Activated naive CD8-positive, alpha-beta T cell treated with anti-CD3 and anti-CD28 coated beads, Interleukin-2, amount 50 U/mL, for 16 hours (primary cell): Measurements from ENCODE around the gene ZNF654.
A peak's percentile ranks its signal among the peaks of the same experiment; 100 is the strongest.
"Not testable (repeated sequence)": the region's sequence is repeated elsewhere in the genome, so short reads cannot be mapped to it uniquely, and the experiment has no call there.

Source experiments
- DNase-seq: peaks from one replicate; pipeline ENCODE4 v3.0.0-alpha.2; 2020; ENCODE audit warnings: low read depth, low spot score

ZNF654 gene

DNA sequence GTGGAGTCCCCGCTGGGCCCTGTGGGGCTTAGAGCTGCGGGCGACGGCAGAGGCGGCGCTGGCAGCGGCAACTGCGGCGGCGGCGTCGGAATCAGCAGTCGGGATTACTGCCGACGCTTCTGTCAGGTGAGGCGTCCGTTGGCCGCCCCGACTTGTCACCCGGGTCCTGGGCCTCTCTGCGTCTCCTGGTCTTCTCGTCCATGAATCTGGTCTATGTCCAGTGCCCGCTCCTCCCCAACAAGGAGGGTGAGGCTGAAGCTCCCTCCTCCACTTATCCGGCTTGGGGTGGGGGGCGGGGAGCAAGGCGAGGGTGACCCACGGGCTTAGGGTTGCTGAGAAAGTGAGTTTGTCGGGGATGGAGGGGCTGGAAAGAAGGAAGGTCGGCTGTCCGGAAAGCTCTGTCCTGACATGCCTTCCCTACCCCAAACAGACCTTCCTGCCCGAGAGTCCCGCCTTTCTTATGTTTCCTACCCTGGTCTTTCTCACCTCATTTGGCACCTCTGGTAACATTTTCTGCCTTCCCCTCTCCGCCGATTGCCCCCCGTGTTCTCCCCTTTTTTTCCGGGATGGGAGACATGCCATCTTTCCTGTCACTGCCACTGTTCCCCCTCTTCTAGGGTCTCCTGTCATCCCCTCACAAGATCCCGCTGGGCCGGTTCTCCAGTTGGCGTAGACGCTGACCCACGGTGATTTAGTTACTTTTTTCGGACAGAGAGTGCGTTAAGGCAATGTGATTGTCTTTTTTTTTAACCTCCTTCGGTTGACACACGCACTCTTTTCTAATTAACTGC, 520 bp downstream of the ZNF654 start:
- no peak for DNase-seq

DNA sequence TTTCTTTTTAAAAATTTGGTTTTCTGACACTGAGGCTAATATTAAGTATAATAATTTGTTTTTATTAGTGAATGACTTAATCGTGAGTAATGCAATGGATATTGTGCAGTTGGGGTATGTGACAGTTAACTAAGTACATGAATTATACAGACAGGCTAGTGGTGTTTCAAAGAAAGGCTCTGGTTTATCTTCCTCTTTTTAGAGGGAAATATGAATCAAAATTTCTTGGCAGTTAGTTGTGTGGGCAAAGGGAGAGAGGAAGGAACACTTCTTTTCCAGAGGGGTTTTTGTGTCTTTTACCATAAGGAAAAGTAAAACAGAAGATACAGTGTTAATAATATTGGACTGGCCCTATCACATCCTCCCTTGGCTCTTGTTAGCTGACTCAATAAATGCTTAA, 2.7 kb downstream of the ZNF654 start:
- DNase-seq = no peak

DNA sequence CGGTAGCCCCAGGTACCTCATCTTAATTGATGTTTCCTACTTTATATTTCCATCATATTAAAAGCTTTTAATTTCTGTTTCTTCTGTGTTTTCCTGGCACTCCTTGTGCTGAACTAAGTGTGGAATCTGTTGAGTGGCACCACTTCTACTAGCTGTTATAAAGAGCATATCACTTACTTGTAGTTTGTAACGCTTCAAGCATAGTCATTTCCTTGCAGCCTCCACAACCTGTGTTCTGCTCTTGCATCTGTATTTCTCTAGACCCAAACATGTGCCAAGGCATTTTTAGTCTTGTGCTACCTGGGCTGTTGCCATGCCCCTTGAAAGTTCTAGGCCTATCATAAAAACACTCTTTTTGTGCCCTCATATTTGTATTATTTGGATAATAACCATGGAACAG, 16.0 kb downstream of the ZNF654 start:
- DNase-seq = no peak

DNA sequence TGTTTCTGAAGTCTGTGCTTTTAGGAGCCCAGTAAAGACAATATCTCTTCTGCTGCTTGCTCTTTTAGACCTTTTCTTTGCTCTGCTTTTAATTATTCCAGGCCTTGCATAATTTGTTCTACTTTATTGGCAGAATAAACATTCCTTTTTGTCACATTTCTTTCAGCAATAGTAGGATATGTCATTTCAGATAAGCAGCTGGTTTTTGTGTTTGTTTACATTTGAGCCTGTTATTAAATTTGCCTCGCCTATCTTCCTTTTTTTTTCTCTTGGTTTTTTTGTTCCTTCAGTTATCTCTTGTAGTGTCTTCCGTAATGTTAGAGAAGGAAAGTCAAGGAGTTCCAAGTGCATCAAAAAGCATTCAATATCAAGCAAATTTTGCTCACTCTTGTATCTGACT, 16.4 kb downstream of the ZNF654 start:
- no peak for DNase-seq

DNA sequence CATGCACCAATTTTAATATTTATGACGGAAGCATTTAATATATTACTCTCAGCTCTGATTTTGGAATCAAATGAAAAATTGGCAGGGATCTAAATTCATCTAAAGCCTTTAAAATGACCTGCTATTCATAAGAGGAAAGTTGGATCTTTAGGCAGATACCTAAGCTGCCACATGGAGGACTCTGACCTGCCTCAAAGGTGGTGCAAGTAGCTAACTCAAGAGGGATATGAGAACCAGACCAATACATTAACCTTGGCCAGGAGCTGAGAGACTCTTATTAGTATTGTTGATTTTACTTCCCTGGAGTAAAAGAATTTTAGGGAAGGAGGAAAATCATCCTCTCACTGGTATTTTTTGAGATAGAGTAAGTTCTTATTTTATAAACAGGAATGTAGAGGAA, 17.7 kb downstream of the ZNF654 start:
- DNase-seq = no peak

DNA sequence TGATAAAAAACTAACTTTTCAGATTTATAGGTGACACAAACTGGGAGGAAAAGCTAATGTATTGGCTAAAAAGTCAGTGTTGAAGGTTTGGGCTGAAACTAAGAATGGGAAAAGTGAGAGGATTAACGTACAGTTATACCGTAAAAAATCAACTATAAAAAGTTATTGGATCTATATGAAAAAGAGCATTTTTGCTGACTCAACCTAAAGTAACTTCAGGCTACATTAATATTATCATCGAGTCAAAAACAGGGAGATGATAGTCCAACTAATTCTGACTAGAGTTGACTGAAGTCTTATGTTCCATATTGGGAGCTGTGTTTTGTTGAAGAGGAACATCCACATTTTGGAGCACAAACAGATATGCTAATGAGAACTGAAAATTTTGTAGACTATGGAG, 19.9 kb downstream of the ZNF654 start:
- DNase-seq = no peak

DNA sequence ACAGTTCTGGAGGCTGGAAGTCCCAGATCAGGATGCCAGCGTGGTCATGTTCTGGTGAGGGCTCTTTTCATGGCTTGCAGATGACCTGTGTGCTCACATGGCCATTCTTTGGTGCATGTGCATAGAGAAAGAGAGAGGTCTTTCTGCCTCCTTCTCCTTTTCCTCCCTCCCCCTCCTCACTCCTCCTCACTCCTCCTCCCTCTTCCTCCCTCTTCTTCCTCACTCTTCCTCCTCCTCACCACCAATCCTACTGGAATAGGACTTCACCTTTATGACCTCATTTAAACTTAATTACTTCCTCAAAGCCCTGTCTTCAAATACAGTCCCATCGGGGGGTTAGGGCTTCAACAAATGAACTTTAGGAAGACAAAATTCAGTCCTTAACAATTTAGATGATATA, 23.8 kb downstream of the ZNF654 start:
- DNase-seq = no peak

DNA sequence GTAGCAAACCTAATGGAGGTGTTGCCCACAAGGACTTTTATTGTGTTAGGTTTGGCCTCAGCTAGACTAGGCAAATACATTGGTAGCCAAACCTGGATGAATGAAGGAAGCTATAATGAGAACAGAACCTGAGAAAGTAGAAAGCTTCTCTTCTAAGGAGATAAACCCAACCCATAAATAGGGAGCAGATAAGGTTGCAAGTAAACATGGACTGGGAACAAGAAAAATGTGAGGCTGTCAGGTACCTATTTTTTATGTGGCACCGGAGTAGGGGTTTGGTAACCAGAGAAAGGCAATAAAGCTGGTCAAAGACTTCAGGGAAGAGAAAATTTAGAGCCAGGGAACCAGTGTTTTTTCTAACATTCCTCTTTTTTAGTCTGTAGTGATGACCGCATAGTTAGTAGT, 25.0 kb downstream of the ZNF654 start:
- no peak for DNase-seq

DNA sequence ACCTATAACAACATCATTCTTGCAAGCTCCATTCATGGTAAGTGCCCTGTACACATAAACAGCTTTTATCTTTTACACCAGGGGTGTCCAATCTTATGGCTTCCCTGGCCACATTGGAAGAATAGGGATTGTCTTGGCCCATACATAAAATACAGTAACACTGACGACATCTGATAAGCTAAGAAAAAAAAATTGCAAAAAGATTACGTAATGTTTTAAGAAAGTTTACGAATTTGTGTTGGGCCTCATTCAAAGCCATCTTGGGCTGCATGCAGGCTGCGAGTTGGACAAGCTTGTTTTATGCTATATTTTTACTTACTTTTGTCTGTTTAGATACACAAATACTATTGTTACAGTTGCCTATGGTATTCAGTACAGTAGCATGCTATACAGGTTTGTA, 31.6 kb downstream of the ZNF654 start:
- no peak for DNase-seq

DNA sequence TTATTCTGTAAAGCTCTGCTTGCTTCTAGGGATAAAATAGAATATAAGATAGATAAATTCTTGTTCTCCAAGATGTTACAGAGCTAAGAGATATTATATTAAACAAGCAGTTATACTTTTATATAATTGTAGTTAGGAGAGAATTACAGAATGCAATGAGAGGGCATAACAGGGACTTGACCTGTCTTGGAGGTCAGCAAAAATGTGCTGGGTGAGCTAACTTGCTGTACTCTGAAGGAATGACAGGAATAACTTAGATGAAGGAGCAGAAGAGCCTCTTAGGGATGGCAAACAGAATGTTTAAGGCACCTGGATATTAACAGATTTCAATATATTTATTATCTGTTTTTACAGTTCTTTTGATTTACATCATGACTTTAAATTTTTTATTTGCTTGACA, 33.2 kb downstream of the ZNF654 start:
- DNase-seq = no peak

DNA sequence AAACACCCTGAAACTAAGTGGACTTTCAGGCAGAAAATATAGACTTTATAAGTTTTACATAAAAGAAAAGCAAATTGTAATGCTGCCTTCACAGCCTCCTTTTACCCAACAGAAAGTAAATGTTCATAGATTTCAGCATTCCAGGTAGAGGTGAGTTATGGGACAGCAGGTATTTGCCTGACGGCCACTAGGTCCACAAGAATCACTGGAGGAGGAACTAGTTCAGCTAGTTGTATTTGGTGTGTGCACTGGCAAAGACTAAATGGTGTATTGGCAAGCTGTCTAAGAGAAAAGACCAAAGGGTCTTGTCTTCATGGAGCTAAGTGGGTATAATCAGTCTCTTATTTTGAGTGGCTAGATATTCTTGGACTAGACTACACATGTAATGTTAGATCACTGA, 34.2 kb downstream of the ZNF654 start:
- no peak for DNase-seq

DNA sequence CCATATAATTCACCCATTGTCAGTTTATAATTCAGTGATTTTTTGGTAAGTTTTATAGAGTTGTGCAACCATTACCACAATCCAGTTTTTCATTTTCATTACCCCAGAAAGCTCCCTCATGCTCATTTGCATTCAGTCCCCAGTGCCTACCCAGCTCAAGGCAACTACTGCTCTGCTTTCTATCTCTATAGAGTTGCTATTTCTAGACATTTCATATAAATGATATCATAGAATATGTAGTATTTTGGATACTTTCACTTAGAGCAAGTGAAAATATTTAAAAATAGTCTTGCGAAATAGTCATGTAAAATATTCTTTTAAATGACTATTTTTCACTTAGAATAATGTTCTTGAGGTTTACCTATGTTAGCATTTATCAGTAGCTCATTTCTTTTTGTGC, 42.1 kb downstream of the ZNF654 start:
- DNase-seq = no peak

DNA sequence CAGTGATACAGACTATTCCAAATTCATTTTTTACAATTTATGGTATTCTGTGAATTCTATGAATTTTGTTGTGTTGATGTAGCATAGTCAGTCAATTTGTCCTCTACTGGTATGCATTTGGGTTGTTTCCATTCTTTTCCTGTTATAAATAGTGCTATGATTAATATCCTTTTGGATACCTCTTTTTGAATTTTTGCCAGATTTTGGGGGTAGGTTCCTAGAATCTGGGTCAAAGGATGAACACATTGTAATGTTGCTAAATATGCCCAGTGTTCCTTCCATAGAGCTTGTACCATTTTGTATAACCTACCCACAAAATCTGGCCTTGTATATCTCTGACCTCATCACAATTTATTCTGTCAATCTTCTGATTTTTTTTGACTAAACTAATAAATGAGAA, 46.3 kb downstream of the ZNF654 start:
- DNase-seq = no peak

DNA sequence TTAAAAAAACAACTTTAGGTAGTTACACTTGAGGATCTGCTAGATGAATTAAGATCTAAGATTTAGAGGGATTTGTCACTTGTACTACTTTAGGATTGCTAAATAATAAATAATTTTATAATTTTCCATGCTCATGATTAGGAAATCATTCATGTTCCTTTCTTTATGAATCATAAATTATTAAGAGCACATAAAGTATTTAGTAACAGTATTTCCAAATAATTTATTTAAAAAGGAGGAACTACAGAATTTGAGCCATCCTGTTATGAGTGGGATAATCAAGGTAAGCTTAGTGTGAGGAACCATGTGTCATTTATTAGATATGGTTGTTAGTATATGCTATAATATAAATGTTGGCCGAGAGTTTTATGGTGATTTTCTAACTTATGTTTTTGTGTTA, 53.2 kb downstream of the ZNF654 start:
- no peak for DNase-seq

DNA sequence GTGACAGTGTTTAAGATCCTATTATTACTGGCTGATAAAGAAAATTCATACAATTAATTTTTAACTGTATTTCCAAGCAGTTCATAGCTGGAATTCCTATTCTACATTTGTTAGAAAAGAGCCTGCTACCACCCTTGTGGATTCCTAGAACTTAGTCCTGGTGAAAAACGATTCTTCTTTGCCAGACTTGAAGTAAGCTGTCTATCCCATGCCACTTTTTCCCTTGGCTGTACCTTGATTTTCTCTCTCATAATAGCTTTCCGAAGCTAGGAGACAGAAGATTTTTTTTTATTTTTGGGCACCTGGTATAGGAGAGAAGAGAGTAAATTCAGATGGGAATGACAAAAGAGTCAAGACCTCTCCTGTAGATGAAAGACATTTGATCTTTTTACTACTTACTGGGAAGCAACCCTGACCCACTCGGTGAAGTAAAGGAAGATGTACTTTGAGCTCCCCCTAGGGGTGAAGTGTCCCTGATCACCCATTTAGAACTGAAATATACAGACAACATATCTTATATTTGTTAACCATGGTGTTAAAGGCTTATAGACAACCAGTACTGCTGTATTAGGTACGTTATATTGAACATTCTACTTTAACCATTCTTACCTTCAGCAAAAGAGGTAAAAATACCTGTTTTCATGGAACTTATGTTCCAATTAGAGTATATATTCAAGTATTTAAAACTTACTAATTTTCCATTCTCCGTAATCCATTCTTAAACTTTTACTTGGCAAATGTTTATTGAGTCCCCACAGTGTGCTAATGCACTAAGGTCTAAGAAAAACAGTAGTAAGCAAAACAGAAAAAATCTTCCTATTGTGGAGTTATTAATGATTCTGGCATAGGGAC, 54.5 kb downstream of the ZNF654 start:
- peak; percentile 18 for DNase-seq

DNA sequence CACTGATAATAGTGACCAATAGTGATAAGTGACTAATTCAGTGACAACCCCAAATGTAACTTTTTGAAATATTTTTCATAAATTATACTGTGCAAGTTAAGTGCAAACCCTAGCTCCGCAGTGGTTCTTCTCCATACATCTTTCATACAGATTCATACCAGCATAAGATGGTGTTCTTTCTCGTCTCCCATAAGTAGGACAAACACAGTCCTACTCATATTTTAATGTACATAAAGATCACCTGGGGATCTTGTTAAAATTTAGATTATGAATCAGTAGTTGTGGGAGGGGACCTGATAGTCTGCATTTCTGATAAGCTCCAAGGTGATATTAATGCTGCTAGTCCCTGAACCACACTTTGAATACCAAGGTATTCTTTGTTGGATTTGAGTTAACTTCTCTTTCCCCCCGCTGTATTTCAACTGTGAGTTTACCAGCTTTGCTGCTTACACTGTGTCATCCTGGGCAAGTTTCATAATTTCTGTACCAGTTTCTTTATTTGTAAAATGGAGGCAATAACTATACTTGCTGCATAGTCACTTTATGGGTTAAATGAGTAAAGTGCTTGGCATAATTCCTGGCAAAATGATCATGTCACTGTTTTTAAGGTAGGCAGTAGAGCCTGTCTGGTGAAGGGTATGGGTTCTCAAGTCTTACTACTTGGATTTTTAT, 56.0 kb downstream of the ZNF654 start:
- no peak for DNase-seq

DNA sequence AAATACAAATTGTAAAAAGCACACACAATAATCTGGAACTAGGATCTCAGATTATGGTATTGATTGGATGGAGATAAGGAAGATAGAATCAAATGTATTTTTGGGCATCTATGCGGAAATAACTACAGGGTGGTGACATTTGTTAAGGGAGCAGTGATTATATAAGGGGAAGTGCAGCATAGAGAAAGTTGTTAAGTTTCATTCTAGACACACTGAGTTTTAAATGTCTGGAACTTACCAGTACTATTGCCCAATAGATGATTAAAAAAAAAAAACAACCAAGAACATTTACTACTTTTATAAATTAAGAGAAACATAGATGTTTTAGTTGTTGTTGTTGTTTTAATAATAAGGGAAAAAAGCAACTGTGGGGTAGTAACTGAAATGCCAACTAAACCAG, 58.6 kb downstream of the ZNF654 start:
- DNase-seq = no peak

DNA sequence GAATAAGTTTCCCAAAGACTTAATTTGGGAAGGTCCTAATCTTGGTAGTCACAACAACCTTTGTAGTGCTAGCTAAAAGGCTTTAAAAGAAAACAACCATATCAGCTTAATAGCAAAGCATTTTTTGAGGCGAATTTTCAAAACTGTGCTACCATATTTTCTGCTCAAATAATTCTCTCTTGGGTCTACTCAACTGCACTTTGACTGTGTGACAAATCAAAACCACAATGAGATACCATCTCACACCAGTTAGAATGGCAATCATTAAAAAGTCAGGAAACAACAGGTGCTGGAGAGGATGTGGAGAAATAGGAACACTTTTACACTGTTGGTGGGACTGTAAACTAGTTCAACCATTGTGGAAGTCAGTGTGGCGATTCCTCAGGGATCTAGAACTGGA, 59.5 kb downstream of the ZNF654 start:
- DNase-seq = not testable (repeated sequence)

DNA sequence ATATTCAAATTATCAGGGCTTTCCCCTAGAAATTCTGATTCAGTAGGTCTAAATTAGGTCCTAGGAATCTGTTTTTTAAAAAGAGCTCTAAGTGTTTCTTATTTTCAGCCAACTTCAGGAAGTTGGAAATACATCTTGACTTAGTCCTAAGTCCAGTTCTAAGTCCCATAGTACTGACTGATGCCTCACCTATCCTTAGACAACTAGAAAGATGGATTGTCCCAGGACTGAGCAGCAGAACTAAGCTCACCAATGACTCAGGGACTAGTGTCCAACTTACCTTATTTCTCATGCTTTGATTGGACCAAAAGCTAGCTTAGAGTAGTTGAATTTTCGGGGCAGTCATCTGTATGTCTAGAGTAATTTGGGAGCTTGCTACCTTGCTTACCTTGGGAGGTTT, 64.5 kb downstream of the ZNF654 start:
- no peak for DNase-seq

DNA sequence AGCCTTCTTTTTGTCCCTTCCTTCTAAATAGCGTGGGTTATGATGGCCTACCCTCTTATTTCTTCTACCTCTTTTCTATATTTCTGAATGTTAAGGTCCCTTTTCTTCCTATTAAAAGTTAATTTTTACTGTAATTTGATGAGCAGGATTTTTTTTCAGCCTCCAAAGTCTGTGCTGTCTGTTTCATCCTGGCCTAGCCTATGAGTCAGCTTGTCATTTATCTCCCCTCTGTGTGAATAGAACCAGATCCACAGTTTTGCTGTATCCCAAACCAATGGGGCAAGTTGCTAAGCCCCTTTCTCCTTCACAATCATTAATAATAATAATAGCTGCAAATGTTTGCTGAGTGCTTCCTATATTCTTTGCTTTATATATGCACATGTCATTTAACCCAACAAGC, 72.6 kb downstream of the ZNF654 start:
- no peak for DNase-seq

DNA sequence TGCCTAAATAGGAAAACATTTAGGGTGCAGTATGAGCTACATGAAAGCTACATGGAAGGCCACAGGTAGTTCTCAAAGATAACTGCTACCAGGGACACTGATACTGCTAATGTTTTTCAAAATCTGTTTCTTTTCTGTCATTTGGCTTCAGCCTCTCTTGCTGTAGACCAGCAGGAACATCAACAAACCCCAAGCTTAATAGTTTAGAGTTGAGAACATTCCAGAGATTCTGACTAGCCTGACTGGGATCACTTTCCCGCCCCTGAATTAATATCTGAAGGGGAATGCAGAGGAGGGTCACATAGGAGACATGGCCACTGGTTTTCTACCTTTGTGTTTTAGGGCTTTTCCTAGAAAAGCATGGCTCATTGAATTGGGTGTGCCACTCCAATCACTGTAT, 73.8 kb downstream of the ZNF654 start:
- DNase-seq = no peak

DNA sequence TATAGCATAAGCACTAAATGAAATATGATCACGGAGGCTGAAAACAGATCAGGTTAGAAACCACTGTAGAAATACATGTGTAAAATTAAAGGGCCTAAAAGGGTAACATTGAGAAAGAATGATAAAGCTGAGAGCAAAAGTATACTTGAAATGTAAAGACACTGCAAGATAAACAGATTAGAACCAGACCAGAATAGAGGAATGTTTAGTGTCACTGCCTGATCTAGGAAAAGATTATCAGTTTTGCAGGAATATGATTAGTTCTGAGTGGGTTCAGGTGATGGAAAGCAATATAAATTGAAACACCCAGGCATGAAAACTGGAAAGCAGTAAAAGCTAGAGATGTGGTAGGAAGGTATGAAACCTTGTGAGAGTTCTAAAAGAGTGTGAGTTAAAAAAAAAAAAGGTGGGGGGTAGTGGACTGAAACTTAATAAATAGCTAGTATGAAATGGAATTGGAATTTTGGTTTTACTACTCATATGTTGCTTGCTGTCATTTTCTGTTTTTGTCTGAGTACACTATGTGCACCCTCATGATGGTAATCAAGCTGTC, 74.7 kb downstream of the ZNF654 start:
- no peak for DNase-seq
